ENCODE results near the gene AFP. TPM values are rescaled to one million over a fixed set of nuclear protein-coding genes. Genes with fewer than 3 reads are reported as not detected.

The AFP gene
- total and polyA plus RNA-seq, 9 of the 15 experiments (the other 6 are each of a cell fraction or from before 2014, with no cell fraction given), result 0.47 to 6.2 (median 3.0) TPM

- intact Hi-C loops (cut with micrococcal nuclease), result no loop called here
- H2AFZ ChIP-seq (ENCODE audit: low read depth, low read length), result no peak overlapping the region
- in situ Hi-C loops (cut with MboI), result no loop called here
These were observed 9.4 kb upstream of the AFP start for GRCh38 chr4:73426666-73427065.

GRCh38 chr4:73429118-73429517, 6.9 kb upstream of the AFP start:
- H3K4me1 ChIP-seq (replicated peaks in 1 of 2; ENCODE audit: control insufficient read depth in 2 of 2, insufficient read depth in 2 of 2, low read length in 2 of 2), result peaks cover 0 to 13% of the 10 kb centered on the region in 2 experiments; a peak in 2 of 5 replicates
- H3K9me1 ChIP-seq (ENCODE audit: control insufficient read depth, insufficient read depth, low read length), result no peaks in the 10 kb centered on the region
- no peaks in the 10 kb centered on the region for H3K27me3 ChIP-seq (ENCODE audit: control insufficient read depth in 2 of 2, insufficient read depth in 2 of 2, low read length in 2 of 2)
- H4K20me1 ChIP-seq (replicated peaks; ENCODE audit: control insufficient read depth, insufficient read depth, low read length), result no peaks in the 10 kb centered on the region
- H3K4me2 ChIP-seq (ENCODE audit: insufficient read depth, low read length), result no peak overlapping the region
- ChIA-PET POLR2A (interaction anchor here (1.1 kb wide), 1 partner anchor 9 kb away, joined by 3 read pairs; no protein-coding TSS in a partner anchor), CTCF (ENCODE audit: low intra/inter-chr PET ratio) (no interaction called here)
- no peak for FAIRE-seq
- H3K4me3 ChIP-seq, result no peak overlapping the region
- no peaks in the 10 kb centered on the region for H3K36me3 ChIP-seq (ENCODE audit: control insufficient read depth, insufficient read depth, low read length)
- no peaks in the 10 kb centered on the region for H3K9me3 ChIP-seq (replicated peaks; ENCODE audit: control insufficient read depth, insufficient read depth, low read depth, low read length)
- WGBS (ENCODE audit: insufficient coverage, low coverage, missing lambda C conversion rate), result 38% methylated on average over 2 of the region's 2 CpGs
- intact Hi-C loops (cut with micrococcal nuclease), result no loop called here
- 0 out of 2 replicates have a peak overlapping the region, but pooled peaks have one; percentile 24 for H2AFZ ChIP-seq (ENCODE audit: low read depth, low read length)
- H3K9ac ChIP-seq (ENCODE audit: insufficient read depth in 1 of 2, low read depth in 2 of 2, low read length in 2 of 2), result no peak overlapping the region
- no peak for ATAC-seq
- H3K27ac ChIP-seq (ENCODE audit: extremely low read depth, low read depth, low read length), result no peak overlapping the region
- in situ Hi-C loops (cut with MboI), result no loop called here
- DNase-seq (ENCODE audit: extremely low read depth in 1 of 4, low spot score in 3 of 4), result no peak
- no peaks in the 10 kb centered on the region for H3K79me2 ChIP-seq (ENCODE audit: control insufficient read depth, insufficient read depth, low read length)
- BruUV-seq (replicated peaks), result no TSS peak
- TF ChIP-seq ZNF197 (CRISPR knock-in tag; IDR thresholded peaks at IDR 0.05; ENCODE audit: low read depth) (no peak), SNRNP70 (optimal IDR thresholded peaks at IDR 0.05; ENCODE audit: low read depth, low read length) (no peak), ETV5 (CRISPR knock-in tag; IDR thresholded peaks at IDR 0.05; ENCODE audit: low read depth) (no peak), BRF2 (IDR thresholded peaks at IDR 0.05; ENCODE audit: borderline replicate concordance, insufficient read depth, insufficient read length) (no peak), EHMT2 (IDR thresholded peaks at IDR 0.05) (no peak), HDAC6 (IDR thresholded peaks at IDR 0.05; ENCODE audit: low read depth, low read length) (no peak), HNRNPK (IDR thresholded peaks at IDR 0.05; ENCODE audit: low read depth, low read length, poor library complexity, severe bottlenecking) (no peak), ZNF311 (CRISPR knock-in tag; IDR thresholded peaks at IDR 0.05) (no peak), GATAD2A (IDR thresholded peaks at IDR 0.05) (no peak), SMARCA4 (IDR thresholded peaks at IDR 0.05) (no peak), SETDB1 (IDR thresholded peaks at IDR 0.05; ENCODE audit: low read length) (no peak), PHB2 (IDR thresholded peaks at IDR 0.05; ENCODE audit: low read depth) (no peak)
- TF ChIP-seq, protein P1, sequence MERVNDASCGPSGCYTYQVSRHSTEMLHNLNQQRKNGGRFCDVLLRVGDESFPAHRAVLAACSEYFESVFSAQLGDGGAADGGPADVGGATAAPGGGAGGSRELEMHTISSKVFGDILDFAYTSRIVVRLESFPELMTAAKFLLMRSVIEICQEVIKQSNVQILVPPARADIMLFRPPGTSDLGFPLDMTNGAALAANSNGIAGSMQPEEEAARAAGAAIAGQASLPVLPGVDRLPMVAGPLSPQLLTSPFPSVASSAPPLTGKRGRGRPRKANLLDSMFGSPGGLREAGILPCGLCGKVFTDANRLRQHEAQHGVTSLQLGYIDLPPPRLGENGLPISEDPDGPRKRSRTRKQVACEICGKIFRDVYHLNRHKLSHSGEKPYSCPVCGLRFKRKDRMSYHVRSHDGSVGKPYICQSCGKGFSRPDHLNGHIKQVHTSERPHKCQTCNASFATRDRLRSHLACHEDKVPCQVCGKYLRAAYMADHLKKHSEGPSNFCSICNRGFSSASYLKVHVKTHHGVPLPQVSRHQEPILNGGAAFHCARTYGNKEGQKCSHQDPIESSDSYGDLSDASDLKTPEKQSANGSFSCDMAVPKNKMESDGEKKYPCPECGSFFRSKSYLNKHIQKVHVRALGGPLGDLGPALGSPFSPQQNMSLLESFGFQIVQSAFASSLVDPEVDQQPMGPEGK (CRISPR knock-in tag; IDR thresholded peaks at IDR 0.05; ENCODE audit: borderline replicate concordance), result no peak

More at GRCh38 chr4:73426666-73427065, 9.4 kb upstream of the AFP start:
- FAIRE-seq (no peak), DNase-seq (ENCODE audit: extremely low read depth in 1 of 4, low spot score in 3 of 4) (no peak), ATAC-seq (no peak)
- WGBS (ENCODE audit: insufficient coverage, low coverage, missing lambda C conversion rate), result 22% methylated on average over 3 of the region's 3 CpGs
- ChIA-PET CTCF (ENCODE audit: low intra/inter-chr PET ratio) (no interaction called here), POLR2A (no interaction called here)
- BruUV-seq (replicated peaks), result no TSS peak
- Histone ChIP-seq H3K36me3 (ENCODE audit: control insufficient read depth, insufficient read depth, low read length) (no peaks in the 10 kb centered on the region), H3K79me2 (ENCODE audit: control insufficient read depth, insufficient read depth, low read length) (no peaks in the 10 kb centered on the region), H3K9me1 (ENCODE audit: control insufficient read depth, insufficient read depth, low read length) (no peaks in the 10 kb centered on the region), H3K9ac (ENCODE audit: insufficient read depth in 1 of 2, low read depth in 2 of 2, low read length in 2 of 2) (no peak overlapping the region), H4K20me1 (replicated peaks; ENCODE audit: control insufficient read depth, insufficient read depth, low read length) (no peaks in the 10 kb centered on the region), H3K27ac (ENCODE audit: extremely low read depth, low read depth, low read length) (no peak overlapping the region), H3K4me3 (no peak overlapping the region), H3K4me2 (ENCODE audit: insufficient read depth, low read length) (no peak overlapping the region), H3K9me3 (replicated peaks; ENCODE audit: control insufficient read depth, insufficient read depth, low read depth, low read length) (no peaks in the 10 kb centered on the region), H3K4me1 (replicated peaks in 1 of 2; ENCODE audit: control insufficient read depth in 2 of 2, insufficient read depth in 2 of 2, low read length in 2 of 2) (no peaks in the 10 kb centered on the region; a peak in 1 of 5 replicates), H3K27me3 (ENCODE audit: control insufficient read depth in 2 of 2, insufficient read depth in 2 of 2, low read length in 2 of 2) (no peaks in the 10 kb centered on the region)
- TF ChIP-seq PTTG1 (tag; IDR thresholded peaks at IDR 0.05; ENCODE audit: low read depth) (no peak), CREM (IDR thresholded peaks at IDR 0.05; ENCODE audit: low read depth) (no peak)
